WTC11 (cell line): ENCODE results near the gene FARSA. TPM values are rescaled to one million over a fixed set of nuclear protein-coding genes. Genes with fewer than 3 reads are reported as not detected.
A peak's percentile ranks its signal among the peaks of the same experiment; 100 is the strongest.

ENCODE experiments used
- ATF1 ChIP-seq: sonication (generic); formaldehyde crosslinking; IDR thresholded peaks from 2 replicates; pipeline ENCODE4 v1.8.1; 2023; ENCODE audit warnings: mild to moderate bottlenecking, moderate library complexity, missing genetic modification reagents
- CREB1 ChIP-seq: sonication (generic); formaldehyde crosslinking; IDR thresholded peaks from 2 replicates; pipeline ENCODE4 v1.8.0; 2023; ENCODE audit warnings: mild to moderate bottlenecking, missing genetic modification reagents
- CREM ChIP-seq: sonication (generic); formaldehyde crosslinking; IDR thresholded peaks from 2 replicates; pipeline ENCODE4 v1.8.1; 2022; ENCODE audit warnings: mild to moderate bottlenecking, missing genetic modification reagents, moderate library complexity
- CTCF ChIP-seq: fragments of 200-600 bp; IDR thresholded peaks from 2 replicates; pipeline ENCODE4 v1.8.0; 2022; ENCODE audit warnings: antibody characterized with exemption
- ETV6 ChIP-seq: sonication (generic); formaldehyde crosslinking; IDR thresholded peaks from 2 replicates; pipeline ENCODE4 v1.8.1; 2022; ENCODE audit warnings: mild to moderate bottlenecking, missing genetic modification reagents
- FOXK1 ChIP-seq: sonication (generic); formaldehyde crosslinking; IDR thresholded peaks from 2 replicates; pipeline ENCODE4 v1.8.0; 2022; ENCODE audit warnings: mild to moderate bottlenecking, moderate library complexity, missing genetic modification reagents
- GABPB1 ChIP-seq: sonication (generic); formaldehyde crosslinking; IDR thresholded peaks from 2 replicates; pipeline ENCODE4 v1.8.1; 2023; ENCODE audit warnings: mild to moderate bottlenecking, missing genetic modification reagents
- HMGA2 ChIP-seq: fragments of 250-450 bp; sonication (Bioruptor Pico); IDR thresholded peaks from 2 replicates; pipeline ENCODE4 v1.4.0; 2021; ENCODE audit warnings: mild to moderate bottlenecking, moderate library complexity
- JUN ChIP-seq: sonication (generic); formaldehyde crosslinking; IDR thresholded peaks from 2 replicates; pipeline ENCODE4 v1.8.0; 2023; ENCODE audit warnings: mild to moderate bottlenecking, missing genetic modification reagents
- NFATC4 ChIP-seq: fragments of 250-450 bp; sonication (Bioruptor Pico); IDR thresholded peaks from 2 replicates; pipeline ENCODE4 v1.9.0; 2021; ENCODE audit warnings: mild to moderate bottlenecking
- PRDM15 ChIP-seq: sonication (generic); formaldehyde crosslinking; IDR thresholded peaks from 2 replicates; pipeline ENCODE4 v1.8.0; 2022; ENCODE audit warnings: missing genetic modification reagents
- PRRX2 ChIP-seq: fragments of 250-450 bp; sonication (Bioruptor Pico); IDR thresholded peaks from 2 replicates; pipeline ENCODE4 v1.8.0; 2021; ENCODE audit warnings: mild to moderate bottlenecking
- SMAD4 ChIP-seq: sonication (generic); formaldehyde crosslinking; IDR thresholded peaks from 2 replicates; pipeline ENCODE4 v1.8.0; 2022; ENCODE audit warnings: mild to moderate bottlenecking, missing genetic modification reagents
- TCF7 ChIP-seq: sonication (generic); formaldehyde crosslinking; IDR thresholded peaks from 2 replicates; pipeline ENCODE4 v1.8.0; 2022; ENCODE audit warnings: mild to moderate bottlenecking, low read depth, missing genetic modification reagents, moderate library complexity
- TEAD1 ChIP-seq: sonication (generic); formaldehyde crosslinking; IDR thresholded peaks from 2 replicates; pipeline ENCODE4 v1.8.0; 2022; ENCODE audit warnings: mild to moderate bottlenecking, missing genetic modification reagents
- ZBTB43 ChIP-seq: sonication (generic); formaldehyde crosslinking; IDR thresholded peaks from 2 replicates; pipeline ENCODE4 v1.8.1; 2023; ENCODE audit warnings: mild to moderate bottlenecking, missing genetic modification reagents
- ZNF138 ChIP-seq: sonication (generic); formaldehyde crosslinking; conservative IDR thresholded peaks from 2 replicates; pipeline ENCODE4 v1.8.1; 2022; ENCODE audit warnings: mild to moderate bottlenecking, moderate library complexity, missing genetic modification reagents
- ZNF317 ChIP-seq: sonication (generic); formaldehyde crosslinking; IDR thresholded peaks from 2 replicates; pipeline ENCODE4 v1.8.1; 2023; ENCODE audit warnings: low read depth, mild to moderate bottlenecking, moderate library complexity, missing genetic modification reagents, borderline replicate concordance
- ZNF396 ChIP-seq: fragments of 250-450 bp; sonication (Bioruptor Pico); IDR thresholded peaks from 2 replicates; pipeline ENCODE4 v1.8.0; 2021; ENCODE audit warnings: mild to moderate bottlenecking, moderate library complexity, borderline replicate concordance
- total RNA-seq: library from RNA; stranded (reverse); gene quantifications from 3 replicates; pipeline ENCODE4 v1.2.3, GENCODE V29; 2021
- TF ChIP-seq, protein P1 (sequence below): sonication (generic); formaldehyde crosslinking; IDR thresholded peaks from 2 replicates; pipeline ENCODE4 v1.8.1; 2023; ENCODE audit warnings: mild to moderate bottlenecking, missing genetic modification reagents, moderate library complexity
- TF ChIP-seq, protein P2 (sequence below): sonication (generic); formaldehyde crosslinking; IDR thresholded peaks from 2 replicates; pipeline ENCODE4 v1.8.0; 2023; ENCODE audit warnings: missing genetic modification reagents, mild to moderate bottlenecking, borderline replicate concordance
- TF ChIP-seq, protein P3 (sequence below): fragments of 250-450 bp; sonication (Bioruptor Pico); IDR thresholded peaks from 2 replicates; pipeline ENCODE4 v1.9.0; 2021; ENCODE audit warnings: mild to moderate bottlenecking, borderline replicate concordance

Gene FARSA
- total RNA-seq, 1 experiment from 2014 or later, result 108 TPM

- peak; percentile 57; the same call in 1 of the 2 replicates for TF ChIP-seq CREM
- TF ChIP-seq ETV6, result peak; percentile 31; the same call in 1 of the 2 replicates
- TF ChIP-seq, protein P1, sequence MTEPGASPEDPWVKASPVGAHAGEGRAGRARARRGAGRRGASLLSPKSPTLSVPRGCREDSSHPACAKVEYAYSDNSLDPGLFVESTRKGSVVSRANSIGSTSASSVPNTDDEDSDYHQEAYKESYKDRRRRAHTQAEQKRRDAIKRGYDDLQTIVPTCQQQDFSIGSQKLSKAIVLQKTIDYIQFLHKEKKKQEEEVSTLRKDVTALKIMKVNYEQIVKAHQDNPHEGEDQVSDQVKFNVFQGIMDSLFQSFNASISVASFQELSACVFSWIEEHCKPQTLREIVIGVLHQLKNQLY (CRISPR knock-in tag), result no peak
- TF ChIP-seq HMGA2 (CRISPR knock-in tag), result no peak
- TF ChIP-seq, protein P2, sequence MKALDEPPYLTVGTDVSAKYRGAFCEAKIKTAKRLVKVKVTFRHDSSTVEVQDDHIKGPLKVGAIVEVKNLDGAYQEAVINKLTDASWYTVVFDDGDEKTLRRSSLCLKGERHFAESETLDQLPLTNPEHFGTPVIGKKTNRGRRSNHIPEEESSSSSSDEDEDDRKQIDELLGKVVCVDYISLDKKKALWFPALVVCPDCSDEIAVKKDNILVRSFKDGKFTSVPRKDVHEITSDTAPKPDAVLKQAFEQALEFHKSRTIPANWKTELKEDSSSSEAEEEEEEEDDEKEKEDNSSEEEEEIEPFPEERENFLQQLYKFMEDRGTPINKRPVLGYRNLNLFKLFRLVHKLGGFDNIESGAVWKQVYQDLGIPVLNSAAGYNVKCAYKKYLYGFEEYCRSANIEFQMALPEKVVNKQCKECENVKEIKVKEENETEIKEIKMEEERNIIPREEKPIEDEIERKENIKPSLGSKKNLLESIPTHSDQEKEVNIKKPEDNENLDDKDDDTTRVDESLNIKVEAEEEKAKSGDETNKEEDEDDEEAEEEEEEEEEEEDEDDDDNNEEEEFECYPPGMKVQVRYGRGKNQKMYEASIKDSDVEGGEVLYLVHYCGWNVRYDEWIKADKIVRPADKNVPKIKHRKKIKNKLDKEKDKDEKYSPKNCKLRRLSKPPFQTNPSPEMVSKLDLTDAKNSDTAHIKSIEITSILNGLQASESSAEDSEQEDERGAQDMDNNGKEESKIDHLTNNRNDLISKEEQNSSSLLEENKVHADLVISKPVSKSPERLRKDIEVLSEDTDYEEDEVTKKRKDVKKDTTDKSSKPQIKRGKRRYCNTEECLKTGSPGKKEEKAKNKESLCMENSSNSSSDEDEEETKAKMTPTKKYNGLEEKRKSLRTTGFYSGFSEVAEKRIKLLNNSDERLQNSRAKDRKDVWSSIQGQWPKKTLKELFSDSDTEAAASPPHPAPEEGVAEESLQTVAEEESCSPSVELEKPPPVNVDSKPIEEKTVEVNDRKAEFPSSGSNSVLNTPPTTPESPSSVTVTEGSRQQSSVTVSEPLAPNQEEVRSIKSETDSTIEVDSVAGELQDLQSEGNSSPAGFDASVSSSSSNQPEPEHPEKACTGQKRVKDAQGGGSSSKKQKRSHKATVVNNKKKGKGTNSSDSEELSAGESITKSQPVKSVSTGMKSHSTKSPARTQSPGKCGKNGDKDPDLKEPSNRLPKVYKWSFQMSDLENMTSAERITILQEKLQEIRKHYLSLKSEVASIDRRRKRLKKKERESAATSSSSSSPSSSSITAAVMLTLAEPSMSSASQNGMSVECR (CRISPR knock-in tag), result peak; percentile 92; the same call in 1 of the 2 replicates
- TF ChIP-seq ATF1 (CRISPR knock-in tag), result 0 out of 2 replicates have a peak, but pooled peaks have one; percentile 43
- TF ChIP-seq ZNF138 (CRISPR knock-in tag), result no peak
- no peak for TF ChIP-seq CTCF
- peak; percentile 19; the same call in 1 of the 2 replicates for TF ChIP-seq ZNF317 (CRISPR knock-in tag)
- TF ChIP-seq ZBTB43 (CRISPR knock-in tag), result no peak
- TF ChIP-seq TCF7 (CRISPR knock-in tag), result no peak
- peak; percentile 21; the same call in 1 of the 2 replicates for TF ChIP-seq SMAD4 (CRISPR knock-in tag)
- TF ChIP-seq PRRX2 (CRISPR knock-in tag), result 0 out of 2 replicates have a peak, but pooled peaks have one; percentile 17
- peak; percentile 16; the same call in 1 of the 2 replicates for TF ChIP-seq JUN (CRISPR knock-in tag)
- TF ChIP-seq PRDM15 (CRISPR knock-in tag), result no peak; the same call in 1 of the 2 replicates
- TF ChIP-seq ZNF396, result no peak; the same call in 1 of the 2 replicates
- TF ChIP-seq NFATC4 (CRISPR knock-in tag), result peak; percentile 58; the same call in 1 of the 2 replicates
- peak; percentile 34; the same call in 1 of the 2 replicates for TF ChIP-seq FOXK1 (CRISPR knock-in tag)
- peak; percentile 62 for TF ChIP-seq GABPB1 (CRISPR knock-in tag)
- TF ChIP-seq CREB1 (CRISPR knock-in tag), result no peak
- TF ChIP-seq, protein P3, sequence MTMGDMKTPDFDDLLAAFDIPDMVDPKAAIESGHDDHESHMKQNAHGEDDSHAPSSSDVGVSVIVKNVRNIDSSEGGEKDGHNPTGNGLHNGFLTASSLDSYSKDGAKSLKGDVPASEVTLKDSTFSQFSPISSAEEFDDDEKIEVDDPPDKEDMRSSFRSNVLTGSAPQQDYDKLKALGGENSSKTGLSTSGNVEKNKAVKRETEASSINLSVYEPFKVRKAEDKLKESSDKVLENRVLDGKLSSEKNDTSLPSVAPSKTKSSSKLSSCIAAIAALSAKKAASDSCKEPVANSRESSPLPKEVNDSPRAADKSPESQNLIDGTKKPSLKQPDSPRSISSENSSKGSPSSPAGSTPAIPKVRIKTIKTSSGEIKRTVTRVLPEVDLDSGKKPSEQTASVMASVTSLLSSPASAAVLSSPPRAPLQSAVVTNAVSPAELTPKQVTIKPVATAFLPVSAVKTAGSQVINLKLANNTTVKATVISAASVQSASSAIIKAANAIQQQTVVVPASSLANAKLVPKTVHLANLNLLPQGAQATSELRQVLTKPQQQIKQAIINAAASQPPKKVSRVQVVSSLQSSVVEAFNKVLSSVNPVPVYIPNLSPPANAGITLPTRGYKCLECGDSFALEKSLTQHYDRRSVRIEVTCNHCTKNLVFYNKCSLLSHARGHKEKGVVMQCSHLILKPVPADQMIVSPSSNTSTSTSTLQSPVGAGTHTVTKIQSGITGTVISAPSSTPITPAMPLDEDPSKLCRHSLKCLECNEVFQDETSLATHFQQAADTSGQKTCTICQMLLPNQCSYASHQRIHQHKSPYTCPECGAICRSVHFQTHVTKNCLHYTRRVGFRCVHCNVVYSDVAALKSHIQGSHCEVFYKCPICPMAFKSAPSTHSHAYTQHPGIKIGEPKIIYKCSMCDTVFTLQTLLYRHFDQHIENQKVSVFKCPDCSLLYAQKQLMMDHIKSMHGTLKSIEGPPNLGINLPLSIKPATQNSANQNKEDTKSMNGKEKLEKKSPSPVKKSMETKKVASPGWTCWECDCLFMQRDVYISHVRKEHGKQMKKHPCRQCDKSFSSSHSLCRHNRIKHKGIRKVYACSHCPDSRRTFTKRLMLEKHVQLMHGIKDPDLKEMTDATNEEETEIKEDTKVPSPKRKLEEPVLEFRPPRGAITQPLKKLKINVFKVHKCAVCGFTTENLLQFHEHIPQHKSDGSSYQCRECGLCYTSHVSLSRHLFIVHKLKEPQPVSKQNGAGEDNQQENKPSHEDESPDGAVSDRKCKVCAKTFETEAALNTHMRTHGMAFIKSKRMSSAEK (CRISPR knock-in tag), result no peak
- peak; percentile 72 for TF ChIP-seq TEAD1 (CRISPR knock-in tag)
Measured at GRCh38 chr19:12937927-12938778, 4.6 kb upstream of the FARSA start, which contains the start of gene CALR (continued).
